IPS-18c (cell line): ENCODE data around the gene GPBP1L1.

Experiments
- H3K4me3 ChIP-seq: 2 replicates; pipeline ENCODE4 v1.7.0; 2013; ENCODE audit warnings: low read depth, mild to moderate bottlenecking, low read length, moderate library complexity; ENCODE audit not compliant: insufficient read depth
- H3K9me3 ChIP-seq: one replicate; pipeline ENCODE4 v1.6.1; 2013; ENCODE audit warnings: mild to moderate bottlenecking, low read length, moderate library complexity; ENCODE audit not compliant: control insufficient read depth, insufficient read depth

GPBP1L1 gene

GRCh38 chr1:45656573-45657226, 29.6 kb downstream of the GPBP1L1 start:
- H3K9me3 ChIP-seq: no peaks in the 10 kb centered on the region
- H3K4me3 ChIP-seq: no peak overlapping the region

GRCh38 chr1:45654540-45655280, 31.6 kb downstream of the GPBP1L1 start:
- Histone ChIP-seq H3K9me3 (no peaks in the 10 kb centered on the region), H3K4me3 (no peak overlapping the region)

- no peak overlapping the region for H3K4me3 ChIP-seq
Measured at GRCh38 chr1:45647248-45648021, 38.9 kb downstream of the GPBP1L1 start.

GRCh38 chr1:45644661-45645060, 41.7 kb downstream of the GPBP1L1 start:
- no peak overlapping the region for H3K4me3 ChIP-seq

More at GRCh38 chr1:45647248-45648021, 38.9 kb downstream of the GPBP1L1 start:
- no peaks in the 10 kb centered on the region for H3K9me3 ChIP-seq

GRCh38 chr1:45643978-45644377, 42.4 kb downstream of the GPBP1L1 start:
- no peak overlapping the region for H3K4me3 ChIP-seq
- H3K9me3 ChIP-seq: no peaks in the 10 kb centered on the region

More at GRCh38 chr1:45644661-45645060, 41.7 kb downstream of the GPBP1L1 start:
- H3K9me3 ChIP-seq: no peaks in the 10 kb centered on the region

GRCh38 chr1:45643321-45643720, 43.0 kb downstream of the GPBP1L1 start:
- Histone ChIP-seq H3K9me3 (no peaks in the 10 kb centered on the region), H3K4me3 (no peak overlapping the region)

GRCh38 chr1:45640293-45640692, 46.0 kb downstream of the GPBP1L1 start:
- no peak overlapping the region for H3K4me3 ChIP-seq
- H3K9me3 ChIP-seq: no peaks in the 10 kb centered on the region

GRCh38 chr1:45635211-45635610, 51.1 kb downstream of the GPBP1L1 start:
- Histone ChIP-seq H3K4me3 (no peak overlapping the region), H3K9me3 (no peaks in the 10 kb centered on the region)

GRCh38 chr1:45630429-45630828, 55.9 kb downstream of the GPBP1L1 start:
- H3K9me3 ChIP-seq: no peaks in the 10 kb centered on the region
- no peak overlapping the region for H3K4me3 ChIP-seq

GRCh38 chr1:45629035-45629434, 57.3 kb downstream of the GPBP1L1 start:
- H3K4me3 ChIP-seq: no peak overlapping the region
- no peaks in the 10 kb centered on the region for H3K9me3 ChIP-seq

GRCh38 chr1:45623972-45624371, 62.4 kb downstream of the GPBP1L1 start, which contains the start of gene CCDC17:
TSS of gene CCDC17 (minus strand) at chr1:45624054. CDS start at chr1:45623909, 145 bp downstream.
- no peak within 1 kb of the TSS for H3K4me3 ChIP-seq
- peaks cover 2% of the 10 kb centered on the region for H3K9me3 ChIP-seq

- Histone ChIP-seq H3K9me3 (peaks cover 2% of the 10 kb centered on the region), H3K4me3 (no peak overlapping the region)
Measured at GRCh38 chr1:45622524-45623394, 63.6 kb downstream of the GPBP1L1 start.

- Histone ChIP-seq H3K4me3 (no peak overlapping the region), H3K9me3 (peaks cover 2% of the 10 kb centered on the region)
Measured at GRCh38 chr1:45621895-45622523, 64.3 kb downstream of the GPBP1L1 start.

- H3K4me3 ChIP-seq: no peak overlapping the region
- H3K9me3 ChIP-seq: peaks cover 2% of the 10 kb centered on the region
Measured at GRCh38 chr1:45621501-45621836, 64.9 kb downstream of the GPBP1L1 start.

GRCh38 chr1:45620588-45621500, 65.5 kb downstream of the GPBP1L1 start:
- peaks cover 2% of the 10 kb centered on the region for H3K9me3 ChIP-seq
- H3K4me3 ChIP-seq: no peak overlapping the region
